NOMO-1 treated with DMSO at 0.1 percent for 48 hours (cell line): ENCODE measurements around the gene VANGL1.
"Not testable (repeated sequence)": the region's sequence is repeated elsewhere in the genome, so short reads cannot be mapped to it uniquely, and the experiment has no call there.

Experiments used
- DNase-seq: peaks from one replicate; lab custom pipeline; 2025; ENCODE audit not compliant: unreplicated experiment; lab: John Stamatoyannopoulos, UW

VANGL1 gene

GRCh38 chr1:115641762-115642167, at the start of gene VANGL1:
VANGL1 (plus strand) TSS chr1:115641970; CDS start chr1:115651414, 9,444 bp downstream.
- DNase-seq, result peak; percentile 60

GRCh38 chr1:115592264-115592663, 49.5 kb upstream of the VANGL1 start:
- no peak for DNase-seq

GRCh38 chr1:115593365-115594259, 48.2 kb upstream of the VANGL1 start:
- DNase-seq, result no peak

- no peak for DNase-seq
Measured at GRCh38 chr1:115594600-115594999, 47.2 kb upstream of the VANGL1 start.

- peak; percentile 61 for DNase-seq
Measured at GRCh38 chr1:115595279-115596079, 46.3 kb upstream of the VANGL1 start.

- no peak for DNase-seq
Measured at GRCh38 chr1:115596080-115596780, 45.5 kb upstream of the VANGL1 start.

GRCh38 chr1:115604508-115604907, 37.3 kb upstream of the VANGL1 start:
- no peak for DNase-seq

GRCh38 chr1:115606305-115606704, 35.5 kb upstream of the VANGL1 start:
- DNase-seq, result no peak

- DNase-seq, result no peak
Measured at GRCh38 chr1:115609021-115609420, 32.7 kb upstream of the VANGL1 start.

- DNase-seq, result no peak
Measured at GRCh38 chr1:115613767-115614166, 28.0 kb upstream of the VANGL1 start.

- DNase-seq, result no peak
Measured at GRCh38 chr1:115620453-115620852, 21.3 kb upstream of the VANGL1 start.

GRCh38 chr1:115620950-115621349, 20.8 kb upstream of the VANGL1 start:
- DNase-seq, result no peak

GRCh38 chr1:115624859-115625258, 16.9 kb upstream of the VANGL1 start:
- no peak for DNase-seq

GRCh38 chr1:115630342-115630741, 11.4 kb upstream of the VANGL1 start:
- no peak for DNase-seq

- DNase-seq, result no peak
Measured at GRCh38 chr1:115632251-115633026, 9.3 kb upstream of the VANGL1 start.

GRCh38 chr1:115633606-115634005, 8.2 kb upstream of the VANGL1 start:
- not testable (repeated sequence) for DNase-seq

- not testable (repeated sequence) for DNase-seq
Measured at GRCh38 chr1:115637247-115637646, 4.5 kb upstream of the VANGL1 start.

GRCh38 chr1:115640384-115640783, 1.4 kb upstream of the VANGL1 start:
- DNase-seq, result no peak

GRCh38 chr1:115642168-115643072, 650 bp downstream of the VANGL1 start:
- peak; percentile 69 for DNase-seq
